ENCODE results near the gene NGRN.

NGRN gene

DNA sequence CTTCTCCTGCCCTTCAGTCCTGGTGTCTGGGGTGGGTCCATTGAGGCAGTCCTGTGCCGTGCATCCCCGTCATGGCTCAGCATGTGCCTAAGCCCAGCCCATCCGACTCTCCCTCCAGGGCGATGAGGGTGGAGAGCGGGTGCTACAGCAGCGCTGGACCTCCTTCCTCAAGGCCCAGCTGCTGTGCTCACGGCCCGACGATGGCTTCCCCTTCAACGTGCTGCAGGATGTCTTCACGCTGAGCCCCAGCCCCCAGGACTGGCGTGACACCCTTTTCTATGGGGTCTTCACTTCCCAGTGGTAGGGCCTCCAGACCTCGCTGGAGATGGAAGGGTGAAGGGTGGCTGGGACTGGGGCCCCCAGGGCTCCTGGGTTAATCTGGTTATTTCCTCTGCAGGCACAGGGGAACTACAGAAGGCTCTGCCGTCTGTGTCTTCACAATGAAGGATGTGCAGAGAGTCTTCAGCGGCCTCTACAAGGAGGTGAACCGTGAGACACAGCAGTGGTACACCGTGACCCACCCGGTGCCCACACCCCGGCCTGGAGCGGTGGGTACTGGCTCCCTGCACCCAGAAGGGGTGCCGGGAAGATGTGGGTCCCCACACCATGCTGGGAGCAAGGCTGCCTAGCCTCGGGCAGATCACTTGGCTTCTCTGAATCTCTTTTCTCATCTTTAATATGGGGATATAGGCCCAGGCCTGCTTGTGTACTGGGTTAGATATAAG, 41.9 kb upstream of the NGRN start:
- no peak for DNase-seq (ENCODE audit: low spot score)
- in situ Hi-C loops (cut with MboI; ENCODE audit: low pct_unique_long_range_greater_than_20kb, low sequenced_read_pairs, unreplicated experiment): no loop called here
- TF ChIP-seq, protein P1, sequence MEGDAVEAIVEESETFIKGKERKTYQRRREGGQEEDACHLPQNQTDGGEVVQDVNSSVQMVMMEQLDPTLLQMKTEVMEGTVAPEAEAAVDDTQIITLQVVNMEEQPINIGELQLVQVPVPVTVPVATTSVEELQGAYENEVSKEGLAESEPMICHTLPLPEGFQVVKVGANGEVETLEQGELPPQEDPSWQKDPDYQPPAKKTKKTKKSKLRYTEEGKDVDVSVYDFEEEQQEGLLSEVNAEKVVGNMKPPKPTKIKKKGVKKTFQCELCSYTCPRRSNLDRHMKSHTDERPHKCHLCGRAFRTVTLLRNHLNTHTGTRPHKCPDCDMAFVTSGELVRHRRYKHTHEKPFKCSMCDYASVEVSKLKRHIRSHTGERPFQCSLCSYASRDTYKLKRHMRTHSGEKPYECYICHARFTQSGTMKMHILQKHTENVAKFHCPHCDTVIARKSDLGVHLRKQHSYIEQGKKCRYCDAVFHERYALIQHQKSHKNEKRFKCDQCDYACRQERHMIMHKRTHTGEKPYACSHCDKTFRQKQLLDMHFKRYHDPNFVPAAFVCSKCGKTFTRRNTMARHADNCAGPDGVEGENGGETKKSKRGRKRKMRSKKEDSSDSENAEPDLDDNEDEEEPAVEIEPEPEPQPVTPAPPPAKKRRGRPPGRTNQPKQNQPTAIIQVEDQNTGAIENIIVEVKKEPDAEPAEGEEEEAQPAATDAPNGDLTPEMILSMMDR (IDR thresholded peaks at IDR 0.05; ENCODE audit: extremely low read depth, insufficient read depth, missing control alignments): no peak

DNA sequence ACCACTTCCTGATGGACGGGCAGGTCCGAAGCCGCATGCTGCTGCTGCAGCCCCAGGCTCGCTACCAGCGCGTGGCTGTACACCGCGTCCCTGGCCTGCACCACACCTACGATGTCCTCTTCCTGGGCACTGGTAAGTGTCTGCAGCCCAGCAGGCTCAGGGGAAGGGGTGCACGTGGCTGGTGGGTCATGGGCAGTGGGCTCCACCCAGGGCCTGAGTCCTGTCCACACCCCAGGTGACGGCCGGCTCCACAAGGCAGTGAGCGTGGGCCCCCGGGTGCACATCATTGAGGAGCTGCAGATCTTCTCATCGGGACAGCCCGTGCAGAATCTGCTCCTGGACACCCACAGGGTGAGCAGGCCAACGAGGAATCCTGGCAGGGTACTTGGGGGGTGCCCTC, 40.4 kb upstream of the NGRN start:
- DNase-seq (ENCODE audit: low spot score): no peak
- TF ChIP-seq, protein P1 (IDR thresholded peaks at IDR 0.05; ENCODE audit: extremely low read depth, insufficient read depth, missing control alignments): no peak
- in situ Hi-C loops (cut with MboI; ENCODE audit: low pct_unique_long_range_greater_than_20kb, low sequenced_read_pairs, unreplicated experiment): no loop called here

DNA sequence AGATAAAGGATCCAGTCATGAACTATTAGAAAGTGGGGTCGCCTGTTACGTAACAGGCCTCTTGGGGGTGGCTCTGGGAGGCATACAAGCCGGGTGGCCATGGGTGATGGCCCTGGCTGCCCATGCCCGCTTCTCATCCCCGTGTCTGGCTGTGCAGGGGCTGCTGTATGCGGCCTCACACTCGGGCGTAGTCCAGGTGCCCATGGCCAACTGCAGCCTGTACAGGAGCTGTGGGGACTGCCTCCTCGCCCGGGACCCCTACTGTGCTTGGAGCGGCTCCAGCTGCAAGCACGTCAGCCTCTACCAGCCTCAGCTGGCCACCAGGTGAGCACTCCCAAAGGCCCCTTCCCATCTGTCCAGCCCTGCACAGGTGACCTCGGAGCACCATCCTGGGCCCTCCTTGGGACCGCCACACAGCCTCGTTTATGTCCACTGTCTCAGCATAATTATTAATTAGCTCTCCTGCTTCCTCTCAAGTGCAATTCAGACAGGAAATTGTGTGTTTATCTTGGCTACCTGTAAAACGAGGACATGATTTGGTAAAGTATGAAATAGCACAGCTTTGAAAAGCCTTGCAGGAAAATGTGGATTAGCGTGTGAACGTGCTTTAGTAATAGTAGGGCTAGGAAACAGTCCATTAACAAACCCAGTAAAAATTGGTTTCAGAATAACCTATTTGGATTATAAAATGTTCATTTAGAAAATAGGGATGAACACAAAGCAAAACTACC, 39.8 kb upstream of the NGRN start:
- in situ Hi-C loops (cut with MboI; ENCODE audit: low pct_unique_long_range_greater_than_20kb, low sequenced_read_pairs, unreplicated experiment): no loop called here
- TF ChIP-seq, protein P1 (IDR thresholded peaks at IDR 0.05; ENCODE audit: extremely low read depth, insufficient read depth, missing control alignments): no peak
- DNase-seq (ENCODE audit: low spot score): no peak

DNA sequence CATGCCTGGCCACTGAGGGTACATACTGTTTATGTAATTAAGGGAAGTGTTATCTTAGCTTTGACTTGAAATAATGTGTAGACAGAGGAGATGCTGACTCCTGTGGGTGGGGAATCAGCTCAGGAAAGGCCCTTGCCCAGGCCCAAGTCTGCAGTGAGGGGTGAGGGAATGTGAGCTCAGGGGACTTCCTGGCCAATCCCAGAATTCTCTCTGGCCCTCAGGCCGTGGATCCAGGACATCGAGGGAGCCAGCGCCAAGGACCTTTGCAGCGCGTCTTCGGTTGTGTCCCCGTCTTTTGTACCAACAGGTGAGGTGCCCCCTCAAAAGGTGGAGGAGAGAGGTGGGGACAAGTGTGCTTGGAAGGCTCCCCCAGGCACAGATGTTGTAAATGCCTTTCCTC, 38.1 kb upstream of the NGRN start:
- in situ Hi-C loops (cut with MboI; ENCODE audit: low pct_unique_long_range_greater_than_20kb, low sequenced_read_pairs, unreplicated experiment): no loop called here
- no peak for DNase-seq (ENCODE audit: low spot score)
- TF ChIP-seq, protein P1 (IDR thresholded peaks at IDR 0.05; ENCODE audit: extremely low read depth, insufficient read depth, missing control alignments): no peak

DNA sequence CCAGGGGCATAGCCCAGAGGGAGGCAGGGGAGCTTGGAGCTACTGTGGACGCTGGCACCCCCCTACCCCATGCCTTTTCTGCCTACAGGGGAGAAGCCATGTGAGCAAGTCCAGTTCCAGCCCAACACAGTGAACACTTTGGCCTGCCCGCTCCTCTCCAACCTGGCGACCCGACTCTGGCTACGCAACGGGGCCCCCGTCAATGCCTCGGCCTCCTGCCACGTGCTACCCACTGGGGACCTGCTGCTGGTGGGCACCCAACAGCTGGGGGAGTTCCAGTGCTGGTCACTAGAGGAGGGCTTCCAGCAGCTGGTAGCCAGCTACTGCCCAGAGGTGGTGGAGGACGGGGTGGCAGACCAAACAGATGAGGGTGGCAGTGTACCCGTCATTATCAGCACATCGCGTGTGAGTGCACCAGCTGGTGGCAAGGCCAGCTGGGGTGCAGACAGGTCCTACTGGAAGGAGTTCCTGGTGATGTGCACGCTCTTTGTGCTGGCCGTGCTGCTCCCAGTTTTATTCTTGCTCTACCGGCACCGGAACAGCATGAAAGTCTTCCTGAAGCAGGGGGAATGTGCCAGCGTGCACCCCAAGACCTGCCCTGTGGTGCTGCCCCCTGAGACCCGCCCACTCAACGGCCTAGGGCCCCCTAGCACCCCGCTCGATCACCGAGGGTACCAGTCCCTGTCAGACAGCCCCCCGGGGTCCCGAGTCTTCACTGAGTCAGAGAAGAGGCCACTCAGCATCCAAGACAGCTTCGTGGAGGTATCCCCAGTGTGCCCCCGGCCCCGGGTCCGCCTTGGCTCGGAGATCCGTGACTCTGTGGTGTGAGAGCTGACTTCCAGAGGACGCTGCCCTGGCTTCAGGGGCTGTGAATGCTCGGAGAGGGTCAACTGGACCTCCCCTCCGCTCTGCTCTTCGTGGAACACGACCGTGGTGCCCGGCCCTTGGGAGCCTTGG, 37.4 kb upstream of the NGRN start:
- no peak for DNase-seq (ENCODE audit: low spot score)
- TF ChIP-seq, protein P1 (IDR thresholded peaks at IDR 0.05; ENCODE audit: extremely low read depth, insufficient read depth, missing control alignments): no peak
- in situ Hi-C loops (cut with MboI; ENCODE audit: low pct_unique_long_range_greater_than_20kb, low sequenced_read_pairs, unreplicated experiment): no loop called here

DNA sequence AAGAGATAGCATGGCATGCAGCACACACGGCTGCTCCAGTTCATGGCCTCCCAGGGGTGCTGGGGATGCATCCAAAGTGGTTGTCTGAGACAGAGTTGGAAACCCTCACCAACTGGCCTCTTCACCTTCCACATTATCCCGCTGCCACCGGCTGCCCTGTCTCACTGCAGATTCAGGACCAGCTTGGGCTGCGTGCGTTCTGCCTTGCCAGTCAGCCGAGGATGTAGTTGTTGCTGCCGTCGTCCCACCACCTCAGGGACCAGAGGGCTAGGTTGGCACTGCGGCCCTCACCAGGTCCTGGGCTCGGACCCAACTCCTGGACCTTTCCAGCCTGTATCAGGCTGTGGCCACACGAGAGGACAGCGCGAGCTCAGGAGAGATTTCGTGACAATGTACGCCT, 36.5 kb upstream of the NGRN start:
- in situ Hi-C loops (cut with MboI; ENCODE audit: low pct_unique_long_range_greater_than_20kb, low sequenced_read_pairs, unreplicated experiment): no loop called here
- no peak for DNase-seq (ENCODE audit: low spot score)
- TF ChIP-seq, protein P1 (IDR thresholded peaks at IDR 0.05; ENCODE audit: extremely low read depth, insufficient read depth, missing control alignments): no peak

All from GM13977 (cell line).